HG03457 (cell line): ENCODE data around the gene CSTF1.
"Not testable (repeated sequence)": the region's sequence is repeated elsewhere in the genome, so short reads cannot be mapped to it uniquely, and the experiment has no call there.

Experiments used
- ATAC-seq: cut with Tn5 transposase; IDR thresholded peaks from one replicate; pipeline ENCODE4 v1.9.1; 2021; ENCODE audit warnings: moderate number of reproducible peaks; ENCODE audit not compliant: unreplicated experiment

The CSTF1 gene

GRCh38 chr20:56368351-56369134 is 23.9 kb upstream of the CSTF1 start:
- ATAC-seq = no peak

GRCh38 chr20:56369179-56369578 is 23.3 kb upstream of the CSTF1 start:
- ATAC-seq = no peak

GRCh38 chr20:56371977-56372376 is 20.5 kb upstream of the CSTF1 start:
- no peak for ATAC-seq

- no peak for ATAC-seq
Measured at GRCh38 chr20:56372850-56373249, 19.6 kb upstream of the CSTF1 start.

- no peak for ATAC-seq
Measured at GRCh38 chr20:56373942-56374341, 18.5 kb upstream of the CSTF1 start.

- no peak for ATAC-seq
Measured at GRCh38 chr20:56376331-56376730, 16.1 kb upstream of the CSTF1 start.

GRCh38 chr20:56378386-56378785 is 14.1 kb upstream of the CSTF1 start:
- no peak for ATAC-seq

GRCh38 chr20:56380375-56380774 is 12.1 kb upstream of the CSTF1 start:
- no peak for ATAC-seq

GRCh38 chr20:56381501-56381900 is 10.9 kb upstream of the CSTF1 start:
- ATAC-seq = no peak

- no peak for ATAC-seq
Measured at GRCh38 chr20:56382696-56383095, 9.7 kb upstream of the CSTF1 start.

- no peak for ATAC-seq
Measured at GRCh38 chr20:56383334-56383733, 9.1 kb upstream of the CSTF1 start.

GRCh38 chr20:56385130-56385529 is 7.3 kb upstream of the CSTF1 start:
- ATAC-seq = no peak

GRCh38 chr20:56386219-56386618 is 6.2 kb upstream of the CSTF1 start:
- no peak for ATAC-seq

GRCh38 chr20:56388882-56389281 is 3.6 kb upstream of the CSTF1 start:
- no peak for ATAC-seq

- no peak for ATAC-seq
Measured at GRCh38 chr20:56389807-56390206, 2.6 kb upstream of the CSTF1 start.

GRCh38 chr20:56390396-56390795 is 2.0 kb upstream of the CSTF1 start:
- ATAC-seq = not testable (repeated sequence)

- no peak for ATAC-seq
Measured at GRCh38 chr20:56391037-56391436, 1.4 kb upstream of the CSTF1 start.

- ATAC-seq = peak; percentile 24
Measured at GRCh38 chr20:56391596-56392131, 781 bp upstream of the CSTF1 start.

- no peak for ATAC-seq
Measured at GRCh38 chr20:56392881-56393482, 537 bp downstream of the CSTF1 start.

- ATAC-seq = no peak
Measured at GRCh38 chr20:56393653-56394052, 1.2 kb downstream of the CSTF1 start.

- ATAC-seq = no peak
Measured at GRCh38 chr20:56395166-56395565, 2.7 kb downstream of the CSTF1 start.

- ATAC-seq = no peak
Measured at GRCh38 chr20:56400001-56400640, 7.7 kb downstream of the CSTF1 start.
